Gastroesophageal sphincter (tissue), 3 donors: ENCODE data around the gene ICAM5.

ENCODE experiments used
- POLR2A ChIP-seq, 2 donors: fragments of 450-650 bp; IDR thresholded peaks; one replicate each; pipeline ENCODE4 v1.6.1; 2017; ENCODE audit warnings: antibody characterized with exemption in 2 of 2, mild to moderate bottlenecking in 2 of 2, moderate library complexity in 1 of 2
- TF ChIP-seq, protein P1 (sequence below), 4 experiments: fragments of 200-600 bp in 2 of 4; fragments of 450-650 bp in 2 of 4; sonication (generic) in 1 of 4; IDR thresholded peaks; one replicate each; pipeline ENCODE4 v1.5.1; 2017 to 2019; ENCODE audit warnings: antibody characterized with exemption in 4 of 4, mild to moderate bottlenecking in 2 of 4, moderate library complexity in 2 of 4

DNA sequence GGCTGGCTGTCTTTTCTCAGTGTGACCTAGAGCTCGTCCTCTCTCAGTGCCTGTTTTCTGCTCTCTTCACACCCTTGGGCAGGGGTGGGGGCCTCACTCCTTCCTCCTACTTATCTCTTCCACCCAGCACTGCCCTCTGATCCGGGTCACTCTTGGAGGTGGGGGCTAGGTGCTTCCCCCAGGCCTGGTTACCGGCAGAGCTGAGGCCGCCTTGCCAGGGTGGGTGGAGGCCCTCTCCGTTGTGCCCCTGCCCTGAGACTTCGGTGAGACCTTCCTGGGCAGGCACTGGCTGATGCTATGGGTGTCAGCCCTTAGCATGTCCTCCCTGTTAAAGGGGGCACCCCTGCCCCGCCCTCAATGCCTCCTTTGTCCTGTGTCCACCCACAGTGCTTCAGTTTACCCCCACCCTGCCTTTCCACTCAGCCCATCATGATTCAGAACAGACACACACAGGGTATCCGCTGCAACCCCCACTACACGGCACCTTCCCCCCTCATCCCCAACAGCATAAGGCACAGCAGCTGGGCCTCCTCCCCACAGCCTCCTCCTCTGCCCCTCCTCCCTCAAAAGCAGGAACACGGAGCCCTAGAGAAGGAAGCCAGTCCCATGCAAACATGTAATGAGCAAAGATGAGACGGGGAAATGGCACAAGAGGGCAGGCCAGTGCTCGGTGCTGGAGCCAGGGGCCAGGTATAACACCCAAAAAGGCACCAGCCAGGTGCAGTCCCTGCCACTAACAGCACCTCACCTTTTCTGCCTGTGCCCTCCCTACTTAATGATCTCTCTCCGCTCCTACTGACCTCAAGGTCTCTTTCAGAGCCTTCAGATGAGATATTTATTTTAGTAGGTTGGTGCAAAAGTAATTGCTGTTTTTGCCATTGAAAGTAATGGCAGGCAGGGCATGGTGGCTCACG is 10.1 kb downstream of the ICAM5 start:
- TF ChIP-seq, protein P1, sequence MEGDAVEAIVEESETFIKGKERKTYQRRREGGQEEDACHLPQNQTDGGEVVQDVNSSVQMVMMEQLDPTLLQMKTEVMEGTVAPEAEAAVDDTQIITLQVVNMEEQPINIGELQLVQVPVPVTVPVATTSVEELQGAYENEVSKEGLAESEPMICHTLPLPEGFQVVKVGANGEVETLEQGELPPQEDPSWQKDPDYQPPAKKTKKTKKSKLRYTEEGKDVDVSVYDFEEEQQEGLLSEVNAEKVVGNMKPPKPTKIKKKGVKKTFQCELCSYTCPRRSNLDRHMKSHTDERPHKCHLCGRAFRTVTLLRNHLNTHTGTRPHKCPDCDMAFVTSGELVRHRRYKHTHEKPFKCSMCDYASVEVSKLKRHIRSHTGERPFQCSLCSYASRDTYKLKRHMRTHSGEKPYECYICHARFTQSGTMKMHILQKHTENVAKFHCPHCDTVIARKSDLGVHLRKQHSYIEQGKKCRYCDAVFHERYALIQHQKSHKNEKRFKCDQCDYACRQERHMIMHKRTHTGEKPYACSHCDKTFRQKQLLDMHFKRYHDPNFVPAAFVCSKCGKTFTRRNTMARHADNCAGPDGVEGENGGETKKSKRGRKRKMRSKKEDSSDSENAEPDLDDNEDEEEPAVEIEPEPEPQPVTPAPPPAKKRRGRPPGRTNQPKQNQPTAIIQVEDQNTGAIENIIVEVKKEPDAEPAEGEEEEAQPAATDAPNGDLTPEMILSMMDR (IDR thresholded peaks at IDR 0.05) = no peak
- no peak for TF ChIP-seq POLR2A (IDR thresholded peaks at IDR 0.05)
